Uterus (tissue), 2 donors: ENCODE results near the gene MOGAT1.

ENCODE experiments used
- CTCF ChIP-seq, 4 experiments: fragments of 200-600 bp in 2 of 4; fragments of 450-650 bp in 2 of 4; sonication (generic) in 2 of 4; IDR thresholded peaks; one replicate each; pipeline ENCODE4 v1.5.1; 2016 to 2019; ENCODE audit warnings: antibody characterized with exemption in 4 of 4, mild to moderate bottlenecking in 2 of 4, moderate library complexity in 1 of 4
- POLR2A ChIP-seq, 2 donors: fragments of 450-650 bp; IDR thresholded peaks; one replicate each; pipeline ENCODE4 v1.6.1; 2016; ENCODE audit warnings: antibody characterized with exemption in 2 of 2, mild to moderate bottlenecking in 1 of 2, moderate library complexity in 1 of 2

GRCh38 chr2:222709191-222709891 is 37.9 kb downstream of the MOGAT1 start:
- TF ChIP-seq CTCF (IDR thresholded peaks at IDR 0.05) (no peak), POLR2A (IDR thresholded peaks at IDR 0.05) (no peak)
